ENCODE results near the gene SMC4.

SMC4 gene

DNA sequence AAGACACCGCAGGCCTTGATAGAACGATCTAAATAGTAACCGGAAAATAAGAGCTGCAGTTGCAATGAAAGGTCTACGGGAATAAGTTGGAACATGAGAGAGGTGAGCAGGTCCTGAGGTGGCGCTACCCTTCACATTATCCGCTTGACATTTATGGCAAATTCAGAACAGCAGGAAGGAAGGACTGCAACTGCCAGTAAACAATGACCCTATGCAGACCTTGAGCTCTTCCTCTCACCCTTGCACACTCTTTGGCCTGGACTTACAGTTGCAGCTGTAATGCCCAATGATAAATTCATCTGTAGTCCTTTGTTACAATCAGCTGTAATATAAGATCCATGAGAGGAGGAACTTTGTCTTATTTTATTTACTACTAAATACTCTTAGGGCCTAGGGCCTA, 82.4 kb downstream of the SMC4 start:
- no peak for DNase-seq

DNA sequence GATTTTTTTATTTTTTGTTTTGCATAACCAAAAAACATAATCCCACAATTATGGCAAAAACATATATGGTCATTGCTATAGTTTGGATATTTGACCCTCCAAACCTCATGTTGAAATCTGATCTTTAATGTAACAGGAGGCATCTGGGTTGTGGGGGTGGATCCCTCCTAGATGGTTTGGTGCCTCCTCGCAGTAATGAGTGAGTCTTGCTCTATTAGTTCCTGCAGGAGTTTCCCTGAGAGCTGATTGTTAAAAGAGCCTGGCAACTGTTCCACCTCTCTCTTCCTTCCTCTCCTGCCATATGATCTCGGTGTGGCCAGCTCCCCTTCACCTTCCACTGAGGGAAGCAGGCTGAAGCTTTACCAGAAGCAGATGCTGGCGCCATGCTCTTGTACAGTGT, 83.3 kb downstream of the SMC4 start:
- DNase-seq, result peak; percentile 14
